ENCODE data around the gene PRKG2. TPM values are rescaled to one million over a fixed set of nuclear protein-coding genes. Genes with fewer than 3 reads are reported as not detected.

Gene PRKG2
- total RNA-seq, 4 donors from 2014 or later = 0.20 TPM; not detected in 3

DNA sequence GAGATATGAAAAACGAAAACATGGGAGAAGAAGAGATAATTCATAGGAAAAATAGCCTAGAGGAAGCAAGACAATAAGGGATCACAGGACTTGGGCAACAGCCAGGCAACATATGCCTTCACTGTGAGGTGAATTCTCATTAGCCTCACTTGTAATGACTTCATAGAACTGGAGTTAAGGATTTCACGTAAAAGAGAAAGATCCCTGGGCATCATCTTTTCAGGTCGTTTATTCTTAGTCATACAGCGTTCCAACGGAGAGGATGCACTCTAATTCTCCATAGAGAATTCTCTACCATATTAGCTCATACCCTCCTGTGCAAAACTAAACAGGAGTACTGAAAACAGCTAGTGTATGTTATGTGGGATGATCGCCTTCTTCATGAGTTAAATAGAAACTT is 1.4 kb downstream of the PRKG2 start:
- in situ Hi-C loops (cut with MboI; ENCODE audit: low sequenced_read_pairs in 4 of 4) = no loop called here

GRCh38 chr4:81211956-81212355 is 3.1 kb downstream of the PRKG2 start:
- DNase-seq (no peak), ATAC-seq (no peak)
- H3K4me1 ChIP-seq = no peaks in the 10 kb centered on the region
- no peaks in the 10 kb centered on the region for H3K9me3 ChIP-seq
- no peak for TF ChIP-seq CTCF (IDR thresholded peaks at IDR 0.05 in 4 of 5, conservative IDR thresholded peaks at IDR 0.05 in 1 of 5)
- H3K27me3 ChIP-seq = peaks cover 10 to 22% (median 12%) of the 10 kb centered on the region in 3 donors
- no peak overlapping the region for H3K27ac ChIP-seq
- intact Hi-C loops (cut with DNase I; ENCODE audit: low total_unique reads) = no loop called here
- no peak overlapping the region for H3K4me3 ChIP-seq
- H3K36me3 ChIP-seq = no peaks in the 10 kb centered on the region
- in situ Hi-C loops (cut with MboI; ENCODE audit: low sequenced_read_pairs in 4 of 4) = no loop called here

More for the DNA sequence above, 1.4 kb downstream of the PRKG2 start:
- no peaks in the 10 kb centered on the region for H3K4me1 ChIP-seq
- H3K9me3 ChIP-seq = no peaks in the 10 kb centered on the region
- no peaks in the 10 kb centered on the region for H3K36me3 ChIP-seq
- ATAC-seq = no peak
- H3K4me3 ChIP-seq = no peak overlapping the region
- no peak overlapping the region for H3K27ac ChIP-seq
- DNase-seq = no peak
- intact Hi-C loops (cut with DNase I; ENCODE audit: low total_unique reads) = no loop called here
- peaks cover 10 to 22% (median 12%) of the 10 kb centered on the region in 3 donors for H3K27me3 ChIP-seq
- no peak for TF ChIP-seq POLR2A (IDR thresholded peaks at IDR 0.05)

DNA sequence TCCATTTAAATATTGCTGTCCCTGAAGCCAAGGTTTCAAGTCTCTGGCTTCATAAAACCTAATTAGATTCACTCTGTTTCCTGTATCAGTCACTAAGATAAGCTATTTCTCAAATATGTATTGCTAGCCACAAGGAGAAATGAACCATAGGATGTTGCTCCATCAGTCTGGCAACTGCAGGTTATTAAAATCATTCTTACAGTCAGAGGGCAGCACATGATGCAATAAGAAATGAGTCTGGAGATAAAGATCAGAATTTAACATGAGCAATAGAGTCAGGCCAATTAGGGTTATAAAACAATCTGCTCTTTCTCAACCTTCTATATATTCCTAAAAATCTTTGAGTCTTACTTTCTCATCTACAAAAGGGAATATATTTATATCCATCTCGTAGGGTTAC is 7.2 kb downstream of the PRKG2 start:
- no peak overlapping the region for H3K4me3 ChIP-seq
- H3K27me3 ChIP-seq = peaks cover 0 to 3% (median under 1%) of the 10 kb centered on the region in 3 donors
- intact Hi-C loops (cut with DNase I; ENCODE audit: low total_unique reads) = no loop called here
- H3K36me3 ChIP-seq = no peaks in the 10 kb centered on the region
- H3K4me1 ChIP-seq = no peaks in the 10 kb centered on the region
- in situ Hi-C loops (cut with MboI; ENCODE audit: low sequenced_read_pairs in 4 of 4) = no loop called here
- DNase-seq (no peak), ATAC-seq (no peak)
- TF ChIP-seq CTCF (IDR thresholded peaks at IDR 0.05 in 4 of 5, conservative IDR thresholded peaks at IDR 0.05 in 1 of 5) (no peak), POLR2A (IDR thresholded peaks at IDR 0.05) (no peak)
- no peak overlapping the region for H3K27ac ChIP-seq
- no peaks in the 10 kb centered on the region for H3K9me3 ChIP-seq

- Histone ChIP-seq H3K36me3 (no peaks in the 10 kb centered on the region), H3K27me3 (peaks cover 0 to 2% (median 0%) of the 10 kb centered on the region in 3 donors), H3K9me3 (no peaks in the 10 kb centered on the region), H3K4me1 (no peaks in the 10 kb centered on the region), H3K4me3 (no peak overlapping the region), H3K27ac (no peak overlapping the region)
- in situ Hi-C loops (cut with MboI; ENCODE audit: low sequenced_read_pairs in 4 of 4) = no loop called here
- intact Hi-C loops (cut with DNase I; ENCODE audit: low total_unique reads) = no loop called here
- ATAC-seq (no peak), DNase-seq (no peak)
- TF ChIP-seq CTCF (IDR thresholded peaks at IDR 0.05 in 4 of 5, conservative IDR thresholded peaks at IDR 0.05 in 1 of 5) (no peak), POLR2A (IDR thresholded peaks at IDR 0.05) (no peak)
Measured at GRCh38 chr4:81205302-81205701, 9.7 kb downstream of the PRKG2 start.

GRCh38 chr4:81204571-81204970 is 10.5 kb downstream of the PRKG2 start:
- ATAC-seq (no peak), DNase-seq (no peak)
- intact Hi-C loops (cut with DNase I; ENCODE audit: low total_unique reads) (no loop called here), in situ Hi-C loops (cut with MboI; ENCODE audit: low sequenced_read_pairs in 4 of 4) (no loop called here)
- TF ChIP-seq CTCF (IDR thresholded peaks at IDR 0.05 in 4 of 5, conservative IDR thresholded peaks at IDR 0.05 in 1 of 5) = no peak
- no peak for TF ChIP-seq POLR2A (IDR thresholded peaks at IDR 0.05)
- no peak overlapping the region for H3K27ac ChIP-seq
- no peaks in the 10 kb centered on the region for H3K36me3 ChIP-seq
- no peaks in the 10 kb centered on the region for H3K27me3 ChIP-seq
- no peaks in the 10 kb centered on the region for H3K4me1 ChIP-seq
- H3K9me3 ChIP-seq = no peaks in the 10 kb centered on the region
- H3K4me3 ChIP-seq = no peak overlapping the region
